Stimulated activated CD8-positive, alpha-beta memory T cell treated with anti-CD3 and anti-CD28 coated beads, Interleukin-4, amount 100 ng/mL, for 48 hours (primary cell): ENCODE data around the gene EFEMP2.

ENCODE experiments used
- DNase-seq: peaks from one replicate; pipeline ENCODE4 v3.0.0-alpha.2; 2020

Gene EFEMP2

GRCh38 chr11:65872586-65873317 lies at the start of gene EFEMP2:
Gene EFEMP2 (minus strand): TSS chr11:65872800. CDS start chr11:65872354, 446 bp downstream.
- DNase-seq = no peak

GRCh38 chr11:65921876-65922275 lies 49.3 kb upstream of the EFEMP2 start:
- DNase-seq = no peak

GRCh38 chr11:65921033-65921555 lies 48.5 kb upstream of the EFEMP2 start:
- DNase-seq = no peak

GRCh38 chr11:65920372-65920802 lies 47.8 kb upstream of the EFEMP2 start:
- no peak for DNase-seq

- peak; percentile 68 for DNase-seq
Observed at GRCh38 chr11:65919573-65920371, 47.2 kb upstream of the EFEMP2 start.

GRCh38 chr11:65919141-65919572 lies 46.6 kb upstream of the EFEMP2 start, which contains the start of gene DRAP1:
Gene DRAP1 (plus strand): TSS chr11:65919426. CDS start chr11:65919502, 76 bp downstream.
- peak; percentile 99 for DNase-seq

GRCh38 chr11:65918211-65919140 lies 45.9 kb upstream of the EFEMP2 start, which contains the start of gene C11orf68:
Gene C11orf68 (minus strand): TSS chr11:65919062. CDS start chr11:65919031, 31 bp downstream.
- no peak for DNase-seq

- no peak for DNase-seq
Observed at GRCh38 chr11:65917434-65918210, 45.0 kb upstream of the EFEMP2 start.

GRCh38 chr11:65917077-65917433 lies 44.5 kb upstream of the EFEMP2 start:
- DNase-seq = no peak

- DNase-seq = no peak
Observed at GRCh38 chr11:65916391-65916790, 43.8 kb upstream of the EFEMP2 start.

GRCh38 chr11:65915821-65916251 lies 43.2 kb upstream of the EFEMP2 start:
- DNase-seq = no peak

GRCh38 chr11:65915101-65915820 lies 42.7 kb upstream of the EFEMP2 start:
- no peak for DNase-seq

- DNase-seq = no peak
Observed at GRCh38 chr11:65912845-65913244, 40.2 kb upstream of the EFEMP2 start.

- no peak for DNase-seq
Observed at GRCh38 chr11:65911682-65912568, 39.3 kb upstream of the EFEMP2 start.

- DNase-seq = no peak
Observed at GRCh38 chr11:65907878-65908277, 35.3 kb upstream of the EFEMP2 start.

- DNase-seq = no peak
Observed at GRCh38 chr11:65906602-65907001, 34.0 kb upstream of the EFEMP2 start.

GRCh38 chr11:65903715-65904114 lies 31.1 kb upstream of the EFEMP2 start:
- no peak for DNase-seq

- no peak for DNase-seq
Observed at GRCh38 chr11:65903068-65903481, 30.5 kb upstream of the EFEMP2 start.

- DNase-seq = no peak
Observed at GRCh38 chr11:65900899-65901180, 28.2 kb upstream of the EFEMP2 start.
